ENCODE measurements around the gene COL24A1.

Gene COL24A1

GRCh38 chr1:86156566-86157455, at the start of gene COL24A1:
Gene COL24A1, minus strand, starts transcription at chr1:86156772. Its CDS starts 376 bp downstream, at chr1:86156396.
- H3K9me3 Mint-ChIP-seq, result peaks cover 10% of the 10 kb centered on the region
- peaks cover 17% of the 10 kb centered on the region for H3K27me3 Mint-ChIP-seq
- peaks cover 8% of the 10 kb centered on the region for H3K4me1 Mint-ChIP-seq
- H3K27ac Mint-ChIP-seq, result no peak within 1 kb of the TSS
- peaks cover 2% of the 10 kb centered on the region for H3K36me3 Mint-ChIP-seq
- H3K4me3 Mint-ChIP-seq, result peak within 1 kb of the TSS; percentile 45

GRCh38 chr1:86205741-86206140, 49.2 kb upstream of the COL24A1 start:
- Mint-ChIP-seq H3K36me3 (no peaks in the 10 kb centered on the region), H3K9me3 (no peaks in the 10 kb centered on the region), H3K27me3 (no peaks in the 10 kb centered on the region), H3K27ac (no peak overlapping the region), H3K4me3 (no peak overlapping the region), H3K4me1 (no peaks in the 10 kb centered on the region)

GRCh38 chr1:86202552-86203340, 46.2 kb upstream of the COL24A1 start:
- no peaks in the 10 kb centered on the region for H3K36me3 Mint-ChIP-seq
- no peaks in the 10 kb centered on the region for H3K4me1 Mint-ChIP-seq
- H3K27me3 Mint-ChIP-seq, result no peaks in the 10 kb centered on the region
- no peaks in the 10 kb centered on the region for H3K9me3 Mint-ChIP-seq
- no peak overlapping the region for H3K4me3 Mint-ChIP-seq
- H3K27ac Mint-ChIP-seq, result no peak overlapping the region

GRCh38 chr1:86201311-86201710, 44.7 kb upstream of the COL24A1 start:
- Mint-ChIP-seq H3K27me3 (no peaks in the 10 kb centered on the region), H3K36me3 (no peaks in the 10 kb centered on the region), H3K4me3 (no peak overlapping the region), H3K27ac (no peak overlapping the region), H3K9me3 (no peaks in the 10 kb centered on the region), H3K4me1 (no peaks in the 10 kb centered on the region)

GRCh38 chr1:86200901-86201300, 44.3 kb upstream of the COL24A1 start:
- no peaks in the 10 kb centered on the region for H3K27me3 Mint-ChIP-seq
- no peaks in the 10 kb centered on the region for H3K36me3 Mint-ChIP-seq
- H3K9me3 Mint-ChIP-seq, result no peaks in the 10 kb centered on the region
- no peaks in the 10 kb centered on the region for H3K4me1 Mint-ChIP-seq
- no peak overlapping the region for H3K4me3 Mint-ChIP-seq
- no peak overlapping the region for H3K27ac Mint-ChIP-seq

GRCh38 chr1:86197206-86197855, 40.8 kb upstream of the COL24A1 start:
- H3K36me3 Mint-ChIP-seq, result no peaks in the 10 kb centered on the region
- H3K4me1 Mint-ChIP-seq, result no peaks in the 10 kb centered on the region
- no peak overlapping the region for H3K4me3 Mint-ChIP-seq
- H3K27ac Mint-ChIP-seq, result no peak overlapping the region
- H3K9me3 Mint-ChIP-seq, result peaks cover 4% of the 10 kb centered on the region
- no peaks in the 10 kb centered on the region for H3K27me3 Mint-ChIP-seq

GRCh38 chr1:86195281-86195680, 38.7 kb upstream of the COL24A1 start:
- H3K9me3 Mint-ChIP-seq, result peaks cover 4% of the 10 kb centered on the region
- H3K4me1 Mint-ChIP-seq, result no peaks in the 10 kb centered on the region
- H3K4me3 Mint-ChIP-seq, result no peak overlapping the region
- no peak overlapping the region for H3K27ac Mint-ChIP-seq
- peaks cover 1% of the 10 kb centered on the region for H3K27me3 Mint-ChIP-seq
- H3K36me3 Mint-ChIP-seq, result no peaks in the 10 kb centered on the region

- no peak overlapping the region for H3K27ac Mint-ChIP-seq
These were observed 38.0 kb upstream of the COL24A1 start for GRCh38 chr1:86194491-86195034.

GRCh38 chr1:86192417-86192816, 35.8 kb upstream of the COL24A1 start:
- no peak overlapping the region for H3K4me3 Mint-ChIP-seq
- no peak overlapping the region for H3K27ac Mint-ChIP-seq
- peaks cover 1% of the 10 kb centered on the region for H3K27me3 Mint-ChIP-seq
- no peaks in the 10 kb centered on the region for H3K4me1 Mint-ChIP-seq
- H3K9me3 Mint-ChIP-seq, result peaks cover 4% of the 10 kb centered on the region
- no peaks in the 10 kb centered on the region for H3K36me3 Mint-ChIP-seq

More at GRCh38 chr1:86194491-86195034, 38.0 kb upstream of the COL24A1 start:
- peaks cover 4% of the 10 kb centered on the region for H3K9me3 Mint-ChIP-seq
- H3K4me3 Mint-ChIP-seq, result no peak overlapping the region
- H3K27me3 Mint-ChIP-seq, result peaks cover 1% of the 10 kb centered on the region
- no peaks in the 10 kb centered on the region for H3K36me3 Mint-ChIP-seq
- H3K4me1 Mint-ChIP-seq, result no peaks in the 10 kb centered on the region

- Mint-ChIP-seq H3K27me3 (peaks cover 1% of the 10 kb centered on the region), H3K27ac (no peak overlapping the region), H3K4me3 (no peak overlapping the region), H3K9me3 (peaks cover 4% of the 10 kb centered on the region), H3K36me3 (no peaks in the 10 kb centered on the region), H3K4me1 (no peaks in the 10 kb centered on the region)
These were observed 35.4 kb upstream of the COL24A1 start for GRCh38 chr1:86191958-86192357.

GRCh38 chr1:86190873-86191272, 34.3 kb upstream of the COL24A1 start:
- Mint-ChIP-seq H3K4me3 (no peak overlapping the region), H3K27ac (no peak overlapping the region), H3K4me1 (no peaks in the 10 kb centered on the region), H3K36me3 (no peaks in the 10 kb centered on the region), H3K27me3 (peaks cover 1% of the 10 kb centered on the region), H3K9me3 (peaks cover 4% of the 10 kb centered on the region)

GRCh38 chr1:86184426-86184825, 27.9 kb upstream of the COL24A1 start:
- Mint-ChIP-seq H3K36me3 (no peaks in the 10 kb centered on the region), H3K27me3 (no peaks in the 10 kb centered on the region), H3K4me1 (no peaks in the 10 kb centered on the region), H3K9me3 (no peaks in the 10 kb centered on the region), H3K4me3 (no peak overlapping the region), H3K27ac (no peak overlapping the region)

GRCh38 chr1:86183810-86184209, 27.2 kb upstream of the COL24A1 start:
- Mint-ChIP-seq H3K4me3 (no peak overlapping the region), H3K27ac (no peak overlapping the region), H3K27me3 (no peaks in the 10 kb centered on the region), H3K9me3 (no peaks in the 10 kb centered on the region), H3K36me3 (no peaks in the 10 kb centered on the region), H3K4me1 (no peaks in the 10 kb centered on the region)

GRCh38 chr1:86176226-86176625, 19.7 kb upstream of the COL24A1 start:
- no peak overlapping the region for H3K4me3 Mint-ChIP-seq
- H3K27ac Mint-ChIP-seq, result no peak overlapping the region
- no peaks in the 10 kb centered on the region for H3K9me3 Mint-ChIP-seq
- no peaks in the 10 kb centered on the region for H3K4me1 Mint-ChIP-seq
- H3K36me3 Mint-ChIP-seq, result no peaks in the 10 kb centered on the region
- peaks cover 2% of the 10 kb centered on the region for H3K27me3 Mint-ChIP-seq

- no peak overlapping the region for H3K27ac Mint-ChIP-seq
- peaks cover 2% of the 10 kb centered on the region for H3K27me3 Mint-ChIP-seq
- H3K4me3 Mint-ChIP-seq, result no peak overlapping the region
- no peaks in the 10 kb centered on the region for H3K4me1 Mint-ChIP-seq
- no peaks in the 10 kb centered on the region for H3K9me3 Mint-ChIP-seq
- no peaks in the 10 kb centered on the region for H3K36me3 Mint-ChIP-seq
These were observed 19.2 kb upstream of the COL24A1 start for GRCh38 chr1:86175756-86176155.
